Loucy (cell line): ENCODE measurements around the gene FGR.

Experiments
- H2AFZ ChIP-seq: fragments of 200-600 bp; sonication (generic); 2 replicates; pipeline ENCODE4 v1.6.0; 2016; ENCODE audit warnings: antibody characterized with exemption, mild to moderate bottlenecking, low read length, moderate library complexity
- H3F3A ChIP-seq: fragments of 200-600 bp; 2 replicates; pipeline ENCODE4 v1.6.0; 2016; ENCODE audit warnings: antibody characterized with exemption, low read depth, mild to moderate bottlenecking
- H3K27me3 ChIP-seq: fragments of 200-600 bp; sonication (generic); 2 replicates; pipeline ENCODE4 v1.6.1; 2014; ENCODE audit warnings: low read length, mild to moderate bottlenecking; ENCODE audit not compliant: insufficient read depth, poor library complexity, severe bottlenecking
- H3K36me3 ChIP-seq: fragments of 200-600 bp; sonication (generic); 2 replicates; pipeline ENCODE4 v1.6.1; 2016; ENCODE audit warnings: low read length; ENCODE audit not compliant: insufficient read depth
- H3K4me1 ChIP-seq: fragments of 200-600 bp; sonication (generic); 2 replicates; pipeline ENCODE4 v1.5.1; 2014; ENCODE audit warnings: low read length, mild to moderate bottlenecking; ENCODE audit not compliant: insufficient read depth, poor library complexity, severe bottlenecking
- H3K4me2 ChIP-seq: fragments of 200-600 bp; sonication (generic); 2 replicates; pipeline ENCODE4 v1.6.0; 2014; ENCODE audit warnings: antibody characterized with exemption, low read length, low read depth, mild to moderate bottlenecking; ENCODE audit not compliant: poor library complexity, severe bottlenecking
- H3K4me3 ChIP-seq: fragments of 200-600 bp; sonication (generic); 2 replicates; pipeline ENCODE4 v1.5.1; 2014; ENCODE audit warnings: low read length, mild to moderate bottlenecking, mixed read lengths; ENCODE audit not compliant: poor library complexity, severe bottlenecking
- H3K79me2 ChIP-seq: fragments of 200-600 bp; sonication (generic); 2 replicates; pipeline ENCODE4 v1.6.1; 2014; ENCODE audit warnings: low read length; ENCODE audit not compliant: insufficient read depth
- H3K9ac ChIP-seq: fragments of 200-600 bp; sonication (generic); 2 replicates; pipeline ENCODE4 v1.6.0; 2014; ENCODE audit warnings: mild to moderate bottlenecking, low read depth, low read length, moderate library complexity; ENCODE audit not compliant: poor library complexity, severe bottlenecking
- H3K9me2 ChIP-seq: fragments of 200-600 bp; sonication (generic); replicated peaks from 2 replicates; pipeline ENCODE4 v1.6.1; 2016; ENCODE audit warnings: low read depth, low read length, mixed read lengths
- H3K9me3 ChIP-seq: fragments of 200-600 bp; sonication (generic); 2 replicates; pipeline ENCODE4 v1.6.1; 2014; ENCODE audit warnings: mild to moderate bottlenecking, antibody characterized with exemption, low read length, low read depth; ENCODE audit not compliant: insufficient read depth
- H4K20me1 ChIP-seq: fragments of 200-600 bp; sonication (generic); 2 replicates; pipeline ENCODE4 v1.6.0; 2014; ENCODE audit warnings: antibody characterized with exemption, low read length, mild to moderate bottlenecking; ENCODE audit not compliant: insufficient read depth, poor library complexity, severe bottlenecking
- EZH2phosphoT487 ChIP-seq: fragments of 200-600 bp; IDR thresholded peaks from 2 replicates; pipeline ENCODE4 v1.6.1; 2018; ENCODE audit warnings: antibody characterized with exemption, mild to moderate bottlenecking, moderate library complexity, borderline replicate concordance
- TF ChIP-seq, protein P1 (sequence below): fragments of 200-600 bp; sonication (generic); conservative IDR thresholded peaks from 2 replicates; pipeline ENCODE4 v1.5.1; 2014; ENCODE audit warnings: mild to moderate bottlenecking, antibody characterized with exemption, low read length

The FGR gene

DNA sequence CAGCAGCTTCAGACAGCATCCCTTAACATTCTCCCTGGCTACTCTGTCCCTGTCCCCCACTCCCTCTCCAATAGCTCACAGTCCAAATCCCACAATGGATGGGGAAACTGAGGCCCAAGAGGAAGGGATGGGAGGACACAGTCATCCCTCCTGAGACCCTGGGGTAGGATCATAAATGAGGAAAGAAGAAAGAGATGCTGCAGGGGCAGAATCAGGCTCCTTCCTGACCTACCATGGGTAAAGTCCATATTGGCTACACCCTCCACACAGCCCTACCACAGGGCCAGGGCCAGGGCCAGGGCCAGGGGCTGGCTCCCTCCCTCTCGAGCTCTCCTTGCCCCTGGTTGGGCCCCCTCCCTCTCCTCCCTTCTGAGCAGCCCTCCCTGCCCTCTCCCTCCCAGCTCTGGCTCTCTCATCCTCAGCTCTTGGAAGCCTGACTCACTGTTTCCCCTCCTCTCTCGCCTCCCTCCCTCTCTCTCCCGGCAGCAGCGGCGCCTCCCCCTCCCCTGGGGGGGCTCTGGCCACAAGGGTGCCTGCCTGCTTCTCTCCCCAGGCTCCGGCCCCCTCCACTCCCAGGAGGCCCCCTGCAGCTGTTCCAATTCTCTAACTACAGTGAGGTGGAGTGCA, 36.0 kb downstream of the FGR start:
- Histone ChIP-seq H4K20me1 (peaks cover 87% of the 10 kb centered on the region), H3K9me2 (no peaks in the 10 kb centered on the region), H3K9me3 (no peaks in the 10 kb centered on the region), H3K4me3 (peak overlapping the region; percentile 79), H3K36me3 (peaks cover 5% of the 10 kb centered on the region; the same call in 1 of the 2 replicates), H2AFZ (no peak overlapping the region), H3K4me1 (peaks cover 68% of the 10 kb centered on the region), H3K9ac (peak overlapping the region; percentile 89), H3K27me3 (no peaks in the 10 kb centered on the region), H3K4me2 (peak overlapping the region; percentile 98), H3F3A (peaks cover 14% of the 10 kb centered on the region; the same call in 1 of the 2 replicates), H3K79me2 (peaks cover 97% of the 10 kb centered on the region)
- TF ChIP-seq, protein P1, sequence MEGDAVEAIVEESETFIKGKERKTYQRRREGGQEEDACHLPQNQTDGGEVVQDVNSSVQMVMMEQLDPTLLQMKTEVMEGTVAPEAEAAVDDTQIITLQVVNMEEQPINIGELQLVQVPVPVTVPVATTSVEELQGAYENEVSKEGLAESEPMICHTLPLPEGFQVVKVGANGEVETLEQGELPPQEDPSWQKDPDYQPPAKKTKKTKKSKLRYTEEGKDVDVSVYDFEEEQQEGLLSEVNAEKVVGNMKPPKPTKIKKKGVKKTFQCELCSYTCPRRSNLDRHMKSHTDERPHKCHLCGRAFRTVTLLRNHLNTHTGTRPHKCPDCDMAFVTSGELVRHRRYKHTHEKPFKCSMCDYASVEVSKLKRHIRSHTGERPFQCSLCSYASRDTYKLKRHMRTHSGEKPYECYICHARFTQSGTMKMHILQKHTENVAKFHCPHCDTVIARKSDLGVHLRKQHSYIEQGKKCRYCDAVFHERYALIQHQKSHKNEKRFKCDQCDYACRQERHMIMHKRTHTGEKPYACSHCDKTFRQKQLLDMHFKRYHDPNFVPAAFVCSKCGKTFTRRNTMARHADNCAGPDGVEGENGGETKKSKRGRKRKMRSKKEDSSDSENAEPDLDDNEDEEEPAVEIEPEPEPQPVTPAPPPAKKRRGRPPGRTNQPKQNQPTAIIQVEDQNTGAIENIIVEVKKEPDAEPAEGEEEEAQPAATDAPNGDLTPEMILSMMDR = no peak
- TF ChIP-seq EZH2phosphoT487 = no peak

- H3K9me2 ChIP-seq = no peaks in the 10 kb centered on the region
- peaks cover 68% of the 10 kb centered on the region for H3K4me1 ChIP-seq
- peaks cover 94% of the 10 kb centered on the region for H4K20me1 ChIP-seq
- H2AFZ ChIP-seq = no peak overlapping the region
- peaks cover 5% of the 10 kb centered on the region; the same call in 1 of the 2 replicates for H3K36me3 ChIP-seq
- H3F3A ChIP-seq = peaks cover 14% of the 10 kb centered on the region; the same call in 1 of the 2 replicates
- no peaks in the 10 kb centered on the region for H3K9me3 ChIP-seq
- no peaks in the 10 kb centered on the region for H3K27me3 ChIP-seq
- H3K79me2 ChIP-seq = peaks cover 99% of the 10 kb centered on the region
- peak overlapping the region; percentile 89 for H3K9ac ChIP-seq
- H3K4me3 ChIP-seq = peak overlapping the region; percentile 79
- H3K4me2 ChIP-seq = peak overlapping the region; percentile 98
- TF ChIP-seq EZH2phosphoT487 = no peak
- TF ChIP-seq, protein P1 = no peak
Observed at GRCh38 chr1:27598295-27598687, 36.7 kb downstream of the FGR start.

- H3K79me2 ChIP-seq = peaks cover 100% of the 10 kb centered on the region
- peaks cover 68% of the 10 kb centered on the region for H3K4me1 ChIP-seq
- no peaks in the 10 kb centered on the region for H3K27me3 ChIP-seq
- peaks cover 14% of the 10 kb centered on the region; the same call in 1 of the 2 replicates for H3F3A ChIP-seq
- no peak for TF ChIP-seq EZH2phosphoT487
- H4K20me1 ChIP-seq = peaks cover 98% of the 10 kb centered on the region
- peak overlapping the region; percentile 79 for H3K4me3 ChIP-seq
- peaks cover 5% of the 10 kb centered on the region; the same call in 1 of the 2 replicates for H3K36me3 ChIP-seq
- no peaks in the 10 kb centered on the region for H3K9me3 ChIP-seq
- peak overlapping the region; percentile 89 for H3K9ac ChIP-seq
- no peak overlapping the region for H2AFZ ChIP-seq
- peak overlapping the region; percentile 98 for H3K4me2 ChIP-seq
- H3K9me2 ChIP-seq = no peaks in the 10 kb centered on the region
Observed at GRCh38 chr1:27597516-27598294, 37.3 kb downstream of the FGR start.
